ENCODE measurements around the gene ABLIM2. TPM values are rescaled to one million over a fixed set of nuclear protein-coding genes. Genes with fewer than 3 reads are reported as not detected.

The ABLIM2 gene
- polyA plus RNA-seq, 3 donors = 0.21 TPM; not detected in 2

GRCh38 chr4:8155660-8156421, 2.8 kb downstream of the ABLIM2 start:
- Histone ChIP-seq H3K36me3 (replicated peaks in 1 of 2; ENCODE audit: control insufficient read depth in 1 of 2, insufficient read depth in 2 of 2, low read length in 2 of 2) (no peaks in the 10 kb centered on the region), H3K9ac (ENCODE audit: insufficient read depth, low read length, poor library complexity, severe bottlenecking) (no peak overlapping the region), H3K27me3 (ENCODE audit: control insufficient read depth in 2 of 2, insufficient read depth in 2 of 2, low read length in 2 of 2) (peaks cover 18 to 39% of the 10 kb centered on the region in 2 donors), H2AFZ (ENCODE audit: insufficient read depth, low read depth, low read length, poor library complexity, severe bottlenecking) (no peak overlapping the region), H3K79me2 (ENCODE audit: insufficient read depth, low read length) (no peaks in the 10 kb centered on the region), H3K4me2 (replicated peaks; ENCODE audit: extremely low read depth, low read length, poor library complexity, severe bottlenecking) (no peak overlapping the region), H3K9me3 (replicated peaks in 1 of 2; ENCODE audit: control insufficient read depth in 1 of 2, insufficient read depth in 1 of 2, low read length in 2 of 2) (peaks cover 3 to 8% of the 10 kb centered on the region in 2 donors), H3K27ac (ENCODE audit: low read depth in 1 of 2, low read length in 2 of 2) (no peak overlapping the region), H3K4me1 (ENCODE audit: control insufficient read depth in 1 of 2, insufficient read depth in 2 of 2, low read length in 2 of 2) (peaks cover 18 to 28% of the 10 kb centered on the region in 2 donors), H4K20me1 (ENCODE audit: insufficient read depth, low read length) (no peaks in the 10 kb centered on the region), H3K4me3 (replicated peaks in 1 of 3; ENCODE audit: low read depth in 2 of 3, low read length in 3 of 3) (no peak overlapping the region)
- Mint-ChIP-seq H3K9me3 (peaks cover 0 to 9% (median 3%) of the 10 kb centered on the region in 7 donors), H3K27ac (no peak overlapping the region), H3K27me3 (ENCODE audit: low read depth in 3 of 3) (peaks cover 33 to 72% (median 45%) of the 10 kb centered on the region in 3 donors), H3K4me3 (peak overlapping the region in 1 of 2 donors; percentile 35), H3K36me3 (peaks cover 0 to 3% of the 10 kb centered on the region in 2 donors), H3K4me1 (peaks cover 18% of the 10 kb centered on the region)
- WGBS (ENCODE audit: insufficient coverage) = 96% methylated on average over 8 of the region's 14 CpGs
- TF ChIP-seq CTCF (IDR thresholded peaks at IDR 0.05) = no peak
- DNase-seq = no peak
- intact Hi-C loops (cut with micrococcal nuclease) = loop anchor here (5.0 to 10.0 kb wide), 3 partner anchors 41 to 269 kb away; partner anchors contain the start of gene SH3TC1 (in 1 of the 2)

- 100% methylated on average over 3 of the region's 6 CpGs for WGBS (ENCODE audit: insufficient coverage)
- H3K4me1 ChIP-seq (ENCODE audit: control insufficient read depth in 1 of 2, insufficient read depth in 2 of 2, low read length in 2 of 2) = peaks cover 18 to 24% of the 10 kb centered on the region in 2 donors
Observed at GRCh38 chr4:8155048-8155447, 3.6 kb downstream of the ABLIM2 start.

More at GRCh38 chr4:8155048-8155447, 3.6 kb downstream of the ABLIM2 start:
- Histone ChIP-seq H3K4me3 (replicated peaks in 1 of 3; ENCODE audit: low read depth in 2 of 3, low read length in 3 of 3) (no peak overlapping the region), H3K9ac (ENCODE audit: insufficient read depth, low read length, poor library complexity, severe bottlenecking) (no peak overlapping the region), H4K20me1 (ENCODE audit: insufficient read depth, low read length) (no peaks in the 10 kb centered on the region), H3K4me2 (replicated peaks; ENCODE audit: extremely low read depth, low read length, poor library complexity, severe bottlenecking) (no peak overlapping the region), H3K79me2 (ENCODE audit: insufficient read depth, low read length) (no peaks in the 10 kb centered on the region), H3K27me3 (ENCODE audit: control insufficient read depth in 2 of 2, insufficient read depth in 2 of 2, low read length in 2 of 2) (peaks cover 18 to 37% of the 10 kb centered on the region in 2 donors), H3K27ac (ENCODE audit: low read depth in 1 of 2, low read length in 2 of 2) (no peak overlapping the region), H3K36me3 (replicated peaks in 1 of 2; ENCODE audit: control insufficient read depth in 1 of 2, insufficient read depth in 2 of 2, low read length in 2 of 2) (no peaks in the 10 kb centered on the region), H2AFZ (ENCODE audit: insufficient read depth, low read depth, low read length, poor library complexity, severe bottlenecking) (no peak overlapping the region), H3K9me3 (replicated peaks in 1 of 2; ENCODE audit: control insufficient read depth in 1 of 2, insufficient read depth in 1 of 2, low read length in 2 of 2) (peaks cover 3 to 8% of the 10 kb centered on the region in 2 donors)
- Mint-ChIP-seq H3K9me3 (peaks cover 0 to 9% (median 3%) of the 10 kb centered on the region in 7 donors), H3K36me3 (peaks cover 0 to 3% of the 10 kb centered on the region in 2 donors), H3K27ac (no peak overlapping the region), H3K4me3 (no peak overlapping the region), H3K27me3 (ENCODE audit: low read depth in 3 of 3) (peaks cover 33 to 68% (median 44%) of the 10 kb centered on the region in 3 donors), H3K4me1 (peaks cover 16% of the 10 kb centered on the region)
- intact Hi-C loops (cut with micrococcal nuclease) = loop anchor here (5.0 to 10.0 kb wide), 3 partner anchors 42 to 270 kb away; partner anchors contain the start of gene SH3TC1 (in 1 of the 2)
- TF ChIP-seq CTCF (IDR thresholded peaks at IDR 0.05) = no peak
- DNase-seq = no peak
